Panc1 (cell line): Measurements from ENCODE around the gene NAA80.

Experiments used
- CTCF ChIP-seq: fragments of 450-650 bp; IDR thresholded peaks from 2 replicates; pipeline ENCODE4 v1.5.1; 2017; ENCODE audit warnings: mild to moderate bottlenecking
- POLR2AphosphoS5 ChIP-seq: IDR thresholded peaks from 2 replicates; pipeline ENCODE4 v1.6.1; 2012; ENCODE audit warnings: mild to moderate bottlenecking, low read depth, low read length, moderate library complexity
- REST ChIP-seq, 2 experiments: IDR thresholded peaks; 2 replicates each; pipeline ENCODE4 v1.6.1; 2011 to 2012; ENCODE audit warnings: low read depth in 2 of 2, control low read depth in 1 of 2, low read length in 1 of 2, mild to moderate bottlenecking in 1 of 2, moderate library complexity in 1 of 2; ENCODE audit not compliant: insufficient read depth in 1 of 2

- TF ChIP-seq CTCF (no peak), REST (IDR thresholded peaks at IDR 0.05; ENCODE audit: insufficient read depth in 1 of 2, low read depth in 2 of 2, low read length in 1 of 2) (no peak), POLR2AphosphoS5 (no peak; the same call in 1 of the 2 replicates)
Observed at GRCh38 chr3:50314816-50315215, 15.6 kb upstream of the NAA80 start.
